Measurements from ENCODE around the gene MKRN2. TPM values are rescaled to one million over a fixed set of nuclear protein-coding genes. Genes with fewer than 3 reads are reported as not detected.
A peak's percentile ranks its signal among the peaks of the same experiment; 100 is the strongest.
"Not testable (repeated sequence)": the region's sequence is repeated elsewhere in the genome, so short reads cannot be mapped to it uniquely, and the experiment has no call there.

Gene MKRN2
- total RNA-seq, 1 donor from 2014 or later: 25.8 TPM

- no peaks in the 10 kb centered on the region for H3K36me3 Mint-ChIP-seq (ENCODE audit: unreplicated experiment)
- TF ChIP-seq CTCF (IDR thresholded peaks at IDR 0.05; ENCODE audit: partially characterized antibody, unreplicated experiment): no peak
- H3K4me1 Mint-ChIP-seq (ENCODE audit: low read depth, unreplicated experiment): no peaks in the 10 kb centered on the region
- no peak for DNase-seq
- peaks cover 2% of the 10 kb centered on the region for H3K9me3 Mint-ChIP-seq (ENCODE audit: unreplicated experiment)
- H3K27ac Mint-ChIP-seq (ENCODE audit: unreplicated experiment): no peak overlapping the region
- H3K27me3 Mint-ChIP-seq (ENCODE audit: unreplicated experiment): peaks cover 3% of the 10 kb centered on the region
- no peak overlapping the region for H3K4me3 Mint-ChIP-seq (ENCODE audit: unreplicated experiment)
These were observed 20.5 kb upstream of the MKRN2 start for GRCh38 chr3:12536423-12536822.

GRCh38 chr3:12541625-12542024 is 15.3 kb upstream of the MKRN2 start:
- peak; percentile 36 for DNase-seq
- no peak for TF ChIP-seq CTCF (IDR thresholded peaks at IDR 0.05; ENCODE audit: partially characterized antibody, unreplicated experiment)
- Mint-ChIP-seq H3K27ac (ENCODE audit: unreplicated experiment) (no peak overlapping the region), H3K36me3 (ENCODE audit: unreplicated experiment) (no peaks in the 10 kb centered on the region), H3K4me3 (ENCODE audit: unreplicated experiment) (no peak overlapping the region), H3K9me3 (ENCODE audit: unreplicated experiment) (no peaks in the 10 kb centered on the region), H3K4me1 (ENCODE audit: low read depth, unreplicated experiment) (peaks cover 9% of the 10 kb centered on the region), H3K27me3 (ENCODE audit: unreplicated experiment) (peaks cover 7% of the 10 kb centered on the region)

- H3K4me1 Mint-ChIP-seq (ENCODE audit: low read depth, unreplicated experiment); H3K9me3 Mint-ChIP-seq (ENCODE audit: unreplicated experiment); H3K27ac Mint-ChIP-seq (ENCODE audit: unreplicated experiment); DNase-seq; H3K27me3 Mint-ChIP-seq (ENCODE audit: unreplicated experiment); H3K4me3 Mint-ChIP-seq (ENCODE audit: unreplicated experiment); H3K36me3 Mint-ChIP-seq (ENCODE audit: unreplicated experiment): not testable (repeated sequence)
These were observed 13.4 kb upstream of the MKRN2 start for GRCh38 chr3:12543497-12543896.

GRCh38 chr3:12544652-12545472 is 12.0 kb upstream of the MKRN2 start:
- no peak for TF ChIP-seq CTCF (IDR thresholded peaks at IDR 0.05; ENCODE audit: partially characterized antibody, unreplicated experiment)
- Mint-ChIP-seq H3K27me3 (ENCODE audit: unreplicated experiment) (peaks cover 4% of the 10 kb centered on the region), H3K4me1 (ENCODE audit: low read depth, unreplicated experiment) (peaks cover 9% of the 10 kb centered on the region), H3K27ac (ENCODE audit: unreplicated experiment) (no peak overlapping the region), H3K9me3 (ENCODE audit: unreplicated experiment) (no peaks in the 10 kb centered on the region), H3K4me3 (ENCODE audit: unreplicated experiment) (no peak overlapping the region), H3K36me3 (ENCODE audit: unreplicated experiment) (no peaks in the 10 kb centered on the region)
- DNase-seq: no peak

- H3K27ac Mint-ChIP-seq (ENCODE audit: unreplicated experiment): no peak within 1 kb of the TSS
- H3K4me3 Mint-ChIP-seq (ENCODE audit: unreplicated experiment): no peak within 1 kb of the TSS
- peaks cover 4% of the 10 kb centered on the region for H3K27me3 Mint-ChIP-seq (ENCODE audit: unreplicated experiment)
- peaks cover 9% of the 10 kb centered on the region for H3K4me1 Mint-ChIP-seq (ENCODE audit: low read depth, unreplicated experiment)
- DNase-seq: no peak
- H3K36me3 Mint-ChIP-seq (ENCODE audit: unreplicated experiment): no peaks in the 10 kb centered on the region
- H3K9me3 Mint-ChIP-seq (ENCODE audit: unreplicated experiment): no peaks in the 10 kb centered on the region
- TF ChIP-seq CTCF (IDR thresholded peaks at IDR 0.05; ENCODE audit: partially characterized antibody, unreplicated experiment): no peak
These were observed 11.5 kb upstream of the MKRN2 start, which contains the start of gene MKRN2OS for GRCh38 chr3:12545473-12545791. MKRN2OS (minus strand) TSS chr3:12545499; CDS start chr3:12545464, 35 bp downstream.
